Measurements from ENCODE around the gene ZNF354B. TPM values are rescaled to one million over a fixed set of nuclear protein-coding genes. Genes with fewer than 3 reads are reported as not detected.
"Not testable (repeated sequence)": the region's sequence is repeated elsewhere in the genome, so short reads cannot be mapped to it uniquely, and the experiment has no call there.

ZNF354B gene
- total RNA-seq, 1 donor from 2014 or later, result 9.8 TPM

DNA sequence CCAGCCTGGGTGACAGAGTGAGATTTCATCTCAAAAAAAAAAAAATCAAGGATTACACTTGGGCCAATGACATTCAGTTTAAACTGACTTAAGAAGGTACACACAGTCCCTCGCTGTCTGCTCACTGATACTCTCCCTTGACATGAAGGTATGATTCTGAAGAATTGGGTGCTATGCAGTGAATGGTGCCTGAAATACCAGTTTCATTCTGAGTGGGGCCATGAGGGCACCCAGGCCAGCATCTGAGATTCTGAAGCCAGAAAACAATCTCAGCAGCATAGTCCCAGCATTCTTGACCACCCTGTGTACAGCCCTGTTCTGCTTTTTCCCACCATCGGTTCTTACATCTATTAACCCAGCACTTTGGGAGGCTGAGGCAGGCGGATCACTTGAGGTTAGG is 7.8 kb upstream of the ZNF354B start:
- Histone ChIP-seq H4K20me1 (ENCODE audit: insufficient read depth, low read length) (no peaks in the 10 kb centered on the region), H3K79me2 (ENCODE audit: insufficient read depth, low read length) (no peaks in the 10 kb centered on the region), H3K27ac (ENCODE audit: low read depth, low read length) (no peak overlapping the region), H3K4me2 (ENCODE audit: low read length) (no peak overlapping the region), H3K9me3 (ENCODE audit: insufficient read depth, low read depth, low read length) (no peaks in the 10 kb centered on the region), H3K27me3 (ENCODE audit: insufficient read depth, low read length) (no peaks in the 10 kb centered on the region), H3K9ac (ENCODE audit: low read length) (no peak overlapping the region), H3K4me1 (ENCODE audit: insufficient read depth, low read length) (no peaks in the 10 kb centered on the region), H2AFZ (ENCODE audit: low read depth, low read length) (no peak overlapping the region), H3K36me3 (ENCODE audit: insufficient read depth, low read length) (no peaks in the 10 kb centered on the region), H3K4me3 (ENCODE audit: insufficient read depth, low read depth, low read length) (no peak overlapping the region)
- Mint-ChIP-seq H3K4me3 (ENCODE audit: unreplicated experiment) (no peak overlapping the region), H3K9me3 (ENCODE audit: unreplicated experiment) (peaks cover 9% of the 10 kb centered on the region), H3K36me3 (ENCODE audit: low read depth, unreplicated experiment) (no peaks in the 10 kb centered on the region), H3K27ac (ENCODE audit: unreplicated experiment) (no peak overlapping the region), H3K4me1 (ENCODE audit: low read depth, unreplicated experiment) (no peaks in the 10 kb centered on the region), H3K27me3 (ENCODE audit: low read depth, unreplicated experiment) (no peaks in the 10 kb centered on the region)
- FAIRE-seq (no peak), DNase-seq (ENCODE audit: low read depth) (no peak)
- TF ChIP-seq, protein P1, sequence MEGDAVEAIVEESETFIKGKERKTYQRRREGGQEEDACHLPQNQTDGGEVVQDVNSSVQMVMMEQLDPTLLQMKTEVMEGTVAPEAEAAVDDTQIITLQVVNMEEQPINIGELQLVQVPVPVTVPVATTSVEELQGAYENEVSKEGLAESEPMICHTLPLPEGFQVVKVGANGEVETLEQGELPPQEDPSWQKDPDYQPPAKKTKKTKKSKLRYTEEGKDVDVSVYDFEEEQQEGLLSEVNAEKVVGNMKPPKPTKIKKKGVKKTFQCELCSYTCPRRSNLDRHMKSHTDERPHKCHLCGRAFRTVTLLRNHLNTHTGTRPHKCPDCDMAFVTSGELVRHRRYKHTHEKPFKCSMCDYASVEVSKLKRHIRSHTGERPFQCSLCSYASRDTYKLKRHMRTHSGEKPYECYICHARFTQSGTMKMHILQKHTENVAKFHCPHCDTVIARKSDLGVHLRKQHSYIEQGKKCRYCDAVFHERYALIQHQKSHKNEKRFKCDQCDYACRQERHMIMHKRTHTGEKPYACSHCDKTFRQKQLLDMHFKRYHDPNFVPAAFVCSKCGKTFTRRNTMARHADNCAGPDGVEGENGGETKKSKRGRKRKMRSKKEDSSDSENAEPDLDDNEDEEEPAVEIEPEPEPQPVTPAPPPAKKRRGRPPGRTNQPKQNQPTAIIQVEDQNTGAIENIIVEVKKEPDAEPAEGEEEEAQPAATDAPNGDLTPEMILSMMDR (IDR thresholded peaks at IDR 0.05; ENCODE audit: insufficient read depth, low read depth, low read length), result no peak

DNA sequence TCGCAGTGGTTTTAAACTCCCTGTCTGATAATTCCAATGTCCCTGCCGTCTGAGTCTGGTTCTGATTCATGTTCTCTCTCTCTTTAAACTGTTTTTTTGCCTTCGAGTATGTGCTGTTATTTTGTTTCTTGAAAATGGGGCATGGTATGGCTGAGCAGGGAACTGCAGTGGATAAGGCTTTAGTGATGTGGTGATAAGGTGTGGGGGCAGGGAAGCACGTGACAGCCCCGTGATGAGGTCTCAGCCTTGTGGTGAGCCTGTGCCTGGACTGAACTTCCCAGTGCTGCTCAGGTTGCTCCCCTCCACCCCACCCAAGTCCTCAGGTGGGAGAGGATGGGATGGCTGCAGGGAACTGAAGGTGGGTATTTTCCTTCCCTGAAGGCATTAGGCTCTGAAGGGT is 5.5 kb upstream of the ZNF354B start:
- Histone ChIP-seq H3K9ac (ENCODE audit: low read length) (no peak overlapping the region), H3K36me3 (ENCODE audit: insufficient read depth, low read length) (no peaks in the 10 kb centered on the region), H3K27me3 (ENCODE audit: insufficient read depth, low read length) (no peaks in the 10 kb centered on the region), H3K4me3 (ENCODE audit: insufficient read depth, low read depth, low read length) (no peak overlapping the region), H3K79me2 (ENCODE audit: insufficient read depth, low read length) (no peaks in the 10 kb centered on the region), H3K9me3 (ENCODE audit: insufficient read depth, low read depth, low read length) (no peaks in the 10 kb centered on the region), H3K4me1 (ENCODE audit: insufficient read depth, low read length) (no peaks in the 10 kb centered on the region), H3K4me2 (ENCODE audit: low read length) (no peak overlapping the region), H3K27ac (ENCODE audit: low read depth, low read length) (no peak overlapping the region), H2AFZ (ENCODE audit: low read depth, low read length) (no peak overlapping the region), H4K20me1 (ENCODE audit: insufficient read depth, low read length) (no peaks in the 10 kb centered on the region)
- H3K27me3 Mint-ChIP-seq (ENCODE audit: low read depth, unreplicated experiment), result no peaks in the 10 kb centered on the region
- FAIRE-seq (no peak), DNase-seq (ENCODE audit: low read depth) (no peak)
- no peak overlapping the region for H3K27ac Mint-ChIP-seq (ENCODE audit: unreplicated experiment)
- no peaks in the 10 kb centered on the region for H3K36me3 Mint-ChIP-seq (ENCODE audit: low read depth, unreplicated experiment)
- no peaks in the 10 kb centered on the region for H3K4me1 Mint-ChIP-seq (ENCODE audit: low read depth, unreplicated experiment)
- no peak overlapping the region for H3K4me3 Mint-ChIP-seq (ENCODE audit: unreplicated experiment)
- peaks cover 11% of the 10 kb centered on the region for H3K9me3 Mint-ChIP-seq (ENCODE audit: unreplicated experiment)
- TF ChIP-seq, protein P1 (IDR thresholded peaks at IDR 0.05; ENCODE audit: insufficient read depth, low read depth, low read length), result no peak
- TF ChIP-seq EZH2 (IDR thresholded peaks at IDR 0.05; ENCODE audit: insufficient read depth, low read length), result no peak

DNA sequence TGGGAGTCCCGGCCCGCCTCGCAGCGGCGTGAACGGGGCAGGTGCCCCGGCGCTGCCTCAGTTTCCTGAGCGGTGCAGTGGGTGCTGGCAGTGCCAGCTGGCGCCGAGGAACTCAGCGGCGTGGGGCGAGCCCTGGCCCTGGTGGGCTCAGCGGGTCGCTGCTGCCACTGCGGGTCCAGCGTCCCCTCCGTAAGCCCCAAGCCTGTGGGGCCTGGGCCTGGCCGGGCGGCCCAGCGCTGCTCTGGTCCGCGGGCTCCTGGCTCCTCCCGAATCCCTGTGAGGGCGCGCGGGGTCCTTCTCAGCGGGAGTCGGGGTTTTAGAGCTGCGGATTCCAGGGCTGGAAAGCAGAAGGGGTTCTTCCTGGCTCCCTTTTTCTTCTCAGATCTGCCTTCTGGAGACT is 862 bp downstream of the ZNF354B start:
- not testable (repeated sequence) for H3K4me1 Mint-ChIP-seq (ENCODE audit: low read depth, unreplicated experiment); H3K27me3 ChIP-seq (ENCODE audit: insufficient read depth, low read length); H4K20me1 ChIP-seq (ENCODE audit: insufficient read depth, low read length); H3K27ac ChIP-seq (ENCODE audit: low read depth, low read length); H3K4me3 Mint-ChIP-seq (ENCODE audit: unreplicated experiment); FAIRE-seq; H3K27ac Mint-ChIP-seq (ENCODE audit: unreplicated experiment); DNase-seq (ENCODE audit: low read depth); H3K4me1 ChIP-seq (ENCODE audit: insufficient read depth, low read length); H3K27me3 Mint-ChIP-seq (ENCODE audit: low read depth, unreplicated experiment); H3K9me3 ChIP-seq (ENCODE audit: insufficient read depth, low read depth, low read length); H3K9me3 Mint-ChIP-seq (ENCODE audit: unreplicated experiment)
- Histone ChIP-seq H2AFZ (ENCODE audit: low read depth, low read length) (peak overlapping the region; percentile 96), H3K4me2 (ENCODE audit: low read length) (peak overlapping the region; percentile 81), H3K36me3 (ENCODE audit: insufficient read depth, low read length) (peaks cover 13% of the 10 kb centered on the region), H3K4me3 (ENCODE audit: insufficient read depth, low read depth, low read length) (peak overlapping the region; percentile 71), H3K79me2 (ENCODE audit: insufficient read depth, low read length) (peaks cover 27% of the 10 kb centered on the region), H3K9ac (ENCODE audit: low read length) (peak overlapping the region; percentile 85)
- peaks cover 12% of the 10 kb centered on the region for H3K36me3 Mint-ChIP-seq (ENCODE audit: low read depth, unreplicated experiment)

Measured in astrocyte (in vitro differentiated cells and primary cell).